Measurements from ENCODE around the gene ADGRL3.
"Not testable (repeated sequence)": the region's sequence is repeated elsewhere in the genome, so short reads cannot be mapped to it uniquely, and the experiment has no call there.

ADGRL3 gene

DNA sequence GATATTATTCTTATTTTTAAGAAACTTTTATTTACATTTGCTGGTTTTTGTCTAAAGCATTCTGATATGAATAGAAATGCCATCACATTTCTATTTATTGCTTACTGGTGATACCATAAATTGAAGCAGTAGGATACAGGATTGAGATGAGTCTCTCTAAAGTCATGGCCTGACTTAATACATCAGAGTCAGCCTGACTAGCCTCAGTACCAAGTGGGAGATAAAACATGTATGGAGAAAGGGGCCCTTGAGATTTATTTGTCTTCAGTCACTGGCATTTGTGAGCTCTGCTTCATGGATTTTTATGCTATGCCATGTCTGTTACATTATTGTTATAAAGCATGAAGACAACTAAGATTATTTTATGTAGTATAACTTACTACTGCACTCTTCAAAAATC lies 465.5 kb downstream of the ADGRL3 start:
- DNase-seq = no peak

DNA sequence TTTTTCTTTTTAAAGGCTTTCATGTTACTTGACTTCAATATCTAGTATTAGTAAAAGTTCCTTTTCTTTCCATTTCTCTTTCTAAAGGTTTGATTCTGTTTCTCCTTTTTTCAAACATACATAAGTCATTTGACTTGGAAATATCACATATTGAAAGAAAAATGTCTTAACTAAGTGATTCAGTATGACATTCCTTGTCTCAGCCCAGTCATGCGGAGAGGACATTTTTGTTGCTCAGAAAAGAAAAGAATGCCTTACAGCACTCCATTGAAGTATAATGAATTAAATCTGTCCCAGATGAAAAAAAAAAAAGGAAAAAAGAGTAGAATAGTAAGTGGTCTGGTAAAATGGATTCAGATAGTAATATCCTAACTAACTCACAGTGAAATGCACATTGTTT lies 466.1 kb downstream of the ADGRL3 start:
- DNase-seq = no peak

DNA sequence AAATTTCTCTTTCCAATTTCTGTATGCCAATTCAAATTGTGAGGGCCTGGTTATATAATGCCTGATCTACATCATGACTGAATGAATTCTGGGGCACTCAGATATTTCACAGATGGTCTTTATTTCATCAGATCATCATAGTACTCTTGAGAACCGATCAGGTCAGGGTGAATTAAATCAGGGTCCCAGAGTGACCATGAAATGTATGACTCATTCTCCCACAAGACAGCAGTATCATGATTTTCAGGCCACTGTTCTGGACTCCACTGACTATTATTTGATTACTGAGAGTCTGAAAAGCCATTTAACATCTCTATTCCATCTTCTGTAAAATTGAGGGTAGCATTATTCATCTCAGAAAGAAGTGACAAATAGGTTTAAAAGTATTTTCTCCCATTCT lies 471.5 kb downstream of the ADGRL3 start:
- DNase-seq = no peak

DNA sequence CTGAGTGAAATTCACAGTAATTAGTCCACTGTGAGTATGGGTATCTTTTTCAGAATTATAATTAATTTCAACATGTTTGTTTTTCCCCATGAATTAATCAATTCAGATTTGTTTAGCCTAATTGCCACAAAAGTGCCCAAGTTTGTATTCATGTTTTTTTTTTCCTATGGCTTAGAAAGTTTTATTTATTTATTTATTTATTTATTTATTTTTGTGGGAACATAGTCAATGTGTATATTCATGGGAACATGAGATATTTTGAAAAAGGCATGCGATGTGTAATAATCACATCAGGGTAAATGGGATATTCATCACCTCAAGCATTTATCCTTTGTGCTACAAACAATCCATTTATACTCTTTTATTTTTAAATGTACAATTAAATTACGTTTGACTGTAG lies 475.3 kb downstream of the ADGRL3 start:
- DNase-seq = no peak

DNA sequence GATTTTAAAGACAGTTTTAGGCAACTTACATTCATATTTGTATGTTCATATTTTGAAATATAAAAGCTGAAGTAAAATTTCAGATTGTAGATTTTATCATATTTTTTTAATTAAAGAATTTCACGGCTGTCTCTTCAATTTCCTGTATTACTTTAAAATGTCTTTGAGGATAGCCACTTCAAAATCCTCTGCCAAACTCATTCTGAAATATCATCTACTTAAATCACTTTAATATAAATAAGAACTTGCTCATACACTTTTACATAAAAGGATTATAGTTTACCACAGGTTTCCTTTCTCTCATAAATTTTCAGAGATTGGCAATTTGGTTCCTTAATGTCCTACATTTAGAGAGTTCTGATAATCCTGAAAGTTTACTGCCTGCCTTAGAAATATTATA lies 478.2 kb downstream of the ADGRL3 start:
- no peak for DNase-seq

DNA sequence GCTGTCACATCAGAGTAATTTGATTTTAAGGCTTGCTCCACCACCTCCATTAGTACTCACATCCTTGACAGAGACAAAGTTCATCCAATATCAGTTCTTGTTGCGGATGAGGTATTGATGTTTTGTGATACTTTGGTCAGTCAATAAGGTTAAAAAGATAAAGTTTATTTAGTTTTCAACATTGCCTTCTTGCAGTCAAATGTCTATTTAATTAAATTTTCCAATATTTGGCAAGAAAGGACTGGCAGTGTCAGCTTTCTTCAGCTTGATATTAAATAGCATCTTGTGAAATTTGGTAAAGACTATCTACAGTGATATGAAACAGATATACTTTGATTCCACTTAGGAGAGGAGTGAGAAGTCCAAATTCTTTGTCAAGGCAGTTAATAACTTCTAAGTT lies 493.4 kb downstream of the ADGRL3 start:
- DNase-seq = no peak

DNA sequence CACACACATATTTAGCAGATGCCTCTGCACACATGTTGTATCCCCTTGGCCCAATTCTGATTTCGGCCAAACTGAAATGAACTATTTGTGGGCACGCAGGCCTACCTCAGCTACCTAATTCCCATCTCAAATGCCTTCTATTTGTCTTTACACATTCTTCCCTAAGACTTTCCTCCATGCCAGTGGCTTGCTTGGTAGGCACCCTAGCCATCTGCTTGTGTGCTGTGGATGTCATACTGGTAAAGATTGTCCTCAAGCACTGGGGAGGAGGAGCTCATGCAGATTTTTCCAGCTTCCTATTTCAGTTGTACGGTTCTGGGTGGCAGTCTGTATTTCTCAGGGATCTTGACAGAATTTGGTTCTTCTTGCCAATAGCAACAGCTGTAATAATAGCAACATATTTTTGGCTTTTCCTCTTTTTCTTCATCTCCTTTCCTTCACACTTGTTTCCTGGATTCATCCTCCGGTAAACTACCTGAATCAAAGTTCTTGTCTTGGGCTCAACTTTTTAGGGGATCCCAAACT lies 514.3 kb downstream of the ADGRL3 start:
- no peak for DNase-seq

DNA sequence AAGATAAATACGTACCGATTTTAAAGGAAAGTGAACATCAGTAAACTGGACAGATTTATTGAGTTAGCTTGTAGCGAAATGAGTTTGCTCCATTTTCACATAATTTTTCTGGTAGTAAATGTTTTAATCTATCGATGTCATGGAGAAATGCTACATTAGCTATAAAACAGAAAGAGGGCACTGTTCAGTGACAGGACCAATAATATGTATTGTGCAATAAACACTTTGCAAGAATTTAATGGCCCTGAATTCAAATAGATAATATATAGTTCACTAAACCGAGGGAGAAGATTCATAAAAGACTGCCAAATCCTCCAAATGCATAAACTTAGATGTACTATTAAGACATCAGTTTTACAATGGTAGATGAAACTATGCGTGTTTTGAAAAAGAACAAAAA lies 516.3 kb downstream of the ADGRL3 start:
- DNase-seq = no peak

DNA sequence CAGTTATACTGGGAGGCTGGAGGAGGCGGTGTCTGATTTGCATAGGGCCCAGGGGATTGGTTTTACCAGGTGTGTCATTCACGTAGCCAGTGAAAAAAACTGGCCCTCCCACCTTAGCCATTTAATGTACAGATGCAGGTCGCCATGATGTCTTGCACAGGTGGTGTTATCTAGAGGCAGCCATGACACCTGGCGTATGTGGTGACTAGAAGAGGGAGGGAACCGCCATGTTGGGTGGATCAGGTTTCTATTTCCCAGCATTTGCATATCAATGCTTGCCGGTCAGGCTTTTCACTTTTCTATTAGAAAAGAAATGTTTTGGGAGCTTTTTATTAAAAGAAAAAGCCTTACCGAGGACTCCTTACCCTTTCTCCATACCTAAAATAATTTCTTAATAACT lies 523.4 kb downstream of the ADGRL3 start:
- DNase-seq = no peak

DNA sequence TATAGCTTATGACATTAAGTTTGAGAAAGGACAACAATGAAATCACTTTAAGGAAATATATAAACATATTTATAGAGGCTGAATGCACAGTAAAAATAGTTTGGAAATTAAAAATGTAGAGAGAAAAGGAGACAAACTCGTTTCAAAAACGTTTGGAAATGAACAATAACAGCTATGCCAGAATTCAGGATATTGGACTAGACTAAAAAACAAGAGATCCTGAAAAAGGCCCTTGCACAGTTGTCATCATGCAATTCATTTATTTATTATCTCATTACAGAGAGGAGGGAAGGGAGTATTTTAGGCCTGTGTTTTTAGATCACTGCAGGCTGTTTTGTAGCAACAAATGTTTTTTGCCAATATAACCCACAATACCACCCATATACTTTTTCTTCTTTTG lies 527.2 kb downstream of the ADGRL3 start:
- no peak for DNase-seq

DNA sequence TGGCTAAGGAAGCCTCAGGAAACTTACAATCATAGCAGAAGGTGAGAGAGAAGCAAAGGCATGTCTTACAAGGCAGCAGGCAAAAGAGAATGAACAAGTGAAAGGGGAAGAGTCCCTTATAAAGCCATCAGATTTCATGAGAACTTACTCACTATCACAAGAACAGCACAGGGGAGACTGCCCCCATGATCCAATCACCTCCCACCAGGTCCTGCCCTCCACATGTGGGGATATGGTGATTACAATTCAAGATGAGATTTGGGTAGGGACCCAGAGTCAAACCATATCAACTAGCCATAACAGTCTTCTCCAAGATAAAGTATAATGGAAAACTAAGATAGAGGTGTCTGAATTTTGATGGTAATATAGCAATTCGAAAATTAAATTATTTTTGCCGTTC lies 534.3 kb downstream of the ADGRL3 start:
- no peak for DNase-seq

DNA sequence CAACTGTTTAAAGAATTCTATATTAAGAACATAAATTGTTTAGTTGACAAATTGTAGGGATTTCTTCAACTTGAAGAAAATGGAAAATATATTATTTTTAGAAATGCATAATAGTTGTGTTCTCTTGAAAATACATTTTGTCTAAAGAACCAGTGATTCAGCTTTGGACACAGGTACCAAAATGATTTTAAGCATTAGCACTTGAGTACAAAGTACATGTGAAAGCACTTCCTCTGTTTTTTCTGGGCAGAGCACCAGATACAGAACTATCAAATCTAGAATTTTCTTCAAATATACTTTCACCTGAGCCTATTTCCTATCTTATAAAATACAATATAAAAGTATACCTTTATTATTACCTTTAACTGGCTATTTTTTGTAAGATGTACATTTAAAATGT lies 539.8 kb downstream of the ADGRL3 start:
- DNase-seq = no peak

DNA sequence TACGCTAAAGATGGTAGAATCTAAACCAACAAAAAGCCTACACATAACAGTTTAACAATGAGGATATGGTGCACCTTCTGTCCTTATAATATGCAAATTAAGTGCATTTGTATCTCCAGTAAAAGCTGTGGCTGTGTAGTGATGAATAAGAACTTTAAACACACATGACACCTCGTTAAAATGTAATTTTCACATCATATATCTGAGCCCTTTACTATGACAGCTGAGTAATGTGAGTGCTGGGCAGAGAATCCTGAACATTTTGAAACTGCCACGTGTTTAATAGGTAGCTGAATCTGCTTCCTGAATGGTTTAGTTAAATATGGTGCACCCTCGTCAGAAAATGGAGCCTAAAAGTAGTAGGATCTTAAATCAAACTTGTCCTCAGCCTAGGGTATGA lies 540.8 kb downstream of the ADGRL3 start:
- DNase-seq = no peak

DNA sequence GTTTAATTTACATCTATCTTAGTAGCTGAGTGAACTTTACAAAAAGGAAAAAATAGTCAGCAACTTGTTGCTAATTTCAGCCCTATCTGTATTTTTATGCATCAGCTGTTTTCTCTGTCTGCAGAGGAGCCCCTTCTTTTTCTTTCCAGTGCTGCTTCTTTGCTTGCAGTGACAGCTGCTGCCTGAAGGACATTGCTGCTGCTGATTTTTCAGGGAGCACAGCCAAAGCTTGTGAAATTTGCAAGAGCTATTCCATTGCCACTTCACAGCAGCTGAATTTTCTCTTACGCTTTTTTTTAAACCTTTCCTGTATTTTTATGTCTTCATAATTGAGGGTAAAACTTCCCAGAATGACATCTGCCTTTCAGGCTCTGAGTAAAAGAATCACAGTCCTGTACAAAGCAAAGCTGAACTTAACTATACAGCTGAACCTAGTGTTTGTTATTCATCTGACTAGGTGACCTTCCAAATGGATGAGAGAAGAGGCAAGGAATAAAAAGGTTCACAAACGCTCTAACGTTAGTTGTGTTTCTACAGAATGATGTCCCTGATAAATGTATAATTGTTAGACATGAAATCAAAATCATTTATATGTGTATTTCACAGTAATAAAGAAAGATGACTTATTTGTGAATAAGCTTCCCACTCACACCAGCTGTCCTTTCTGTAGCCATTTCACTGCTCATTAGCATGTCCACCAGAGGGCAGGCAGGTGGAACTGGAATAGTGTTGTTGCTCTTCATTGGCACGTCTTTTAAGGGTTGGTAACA lies 541.4 kb downstream of the ADGRL3 start:
- no peak for DNase-seq

DNA sequence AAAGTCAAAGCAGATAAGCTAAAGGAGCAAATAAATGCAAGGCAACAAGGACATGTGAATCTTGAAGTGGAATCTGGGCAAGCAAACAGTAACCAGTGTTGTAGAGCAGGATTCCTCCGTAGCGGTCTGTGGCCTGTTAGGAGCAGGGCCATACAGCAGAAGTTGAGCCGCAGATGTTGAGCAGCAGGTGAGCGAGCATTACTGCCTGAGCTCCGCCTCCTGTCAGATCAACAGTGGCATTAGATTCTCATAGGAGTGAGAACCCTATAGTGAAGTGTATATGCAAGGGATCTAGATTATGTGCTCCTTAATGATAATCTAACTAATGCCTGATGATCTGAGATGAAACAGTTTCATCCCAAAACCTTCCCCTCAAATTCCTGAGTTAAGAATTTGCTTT lies 550.7 kb downstream of the ADGRL3 start:
- no peak for DNase-seq

DNA sequence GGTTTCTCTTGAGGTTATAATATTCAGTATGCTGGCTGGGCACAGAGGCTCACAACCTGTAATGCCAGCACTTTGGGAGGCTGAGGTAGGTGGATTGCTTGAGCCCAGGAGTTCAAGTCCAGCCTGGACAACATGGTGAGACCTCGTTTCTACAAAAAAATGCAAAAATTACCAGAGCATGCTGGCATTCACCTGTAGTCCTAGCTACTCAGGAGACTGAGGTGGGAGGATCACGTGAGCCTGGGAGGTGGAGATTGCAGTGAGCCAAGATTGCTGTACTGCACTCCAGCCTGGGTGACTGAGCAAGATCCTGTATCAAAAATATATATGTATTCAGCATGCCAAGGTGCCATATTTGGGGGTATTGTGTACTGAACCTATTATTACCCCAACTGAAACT lies 552.5 kb downstream of the ADGRL3 start:
- no peak for DNase-seq

DNA sequence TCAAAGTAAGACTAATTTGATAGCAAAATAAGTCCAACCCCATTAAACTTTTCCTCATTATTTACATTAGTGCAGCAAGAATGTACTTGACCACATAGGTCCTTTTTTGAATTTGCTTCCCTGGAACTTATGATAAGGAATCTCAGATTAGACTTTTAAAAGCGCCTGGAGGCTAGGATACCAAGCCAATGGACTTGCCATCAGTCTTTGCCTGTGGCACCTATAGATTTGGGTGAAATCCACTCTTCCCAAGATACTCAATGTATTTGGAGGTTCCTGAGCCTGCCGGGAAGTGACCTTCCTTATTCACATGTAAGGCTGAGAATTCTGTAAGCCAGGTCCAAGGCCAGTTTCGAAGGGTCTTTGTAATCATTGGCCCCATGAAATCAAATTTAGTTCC lies 553.6 kb downstream of the ADGRL3 start:
- DNase-seq = no peak

DNA sequence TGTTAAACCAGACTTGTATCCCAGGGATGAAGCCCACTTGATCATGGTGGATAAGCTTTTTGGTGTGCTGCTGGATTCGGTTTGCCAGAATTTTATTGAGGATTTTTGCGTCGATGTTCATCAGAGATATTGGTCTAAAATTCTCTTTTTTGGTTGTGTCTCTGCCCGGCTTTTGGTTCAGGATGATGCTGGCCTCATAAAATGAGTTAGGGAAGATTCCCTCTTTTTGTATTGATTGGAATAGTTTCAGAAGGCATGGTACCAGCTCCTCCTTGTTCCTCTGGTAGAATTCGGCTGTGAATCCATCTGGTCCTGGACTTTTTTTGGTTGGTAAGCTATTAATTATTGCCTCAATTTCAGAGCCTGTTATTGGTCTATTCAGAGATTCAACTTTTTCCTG lies 556.8 kb downstream of the ADGRL3 start:
- DNase-seq = not testable (repeated sequence)

DNA sequence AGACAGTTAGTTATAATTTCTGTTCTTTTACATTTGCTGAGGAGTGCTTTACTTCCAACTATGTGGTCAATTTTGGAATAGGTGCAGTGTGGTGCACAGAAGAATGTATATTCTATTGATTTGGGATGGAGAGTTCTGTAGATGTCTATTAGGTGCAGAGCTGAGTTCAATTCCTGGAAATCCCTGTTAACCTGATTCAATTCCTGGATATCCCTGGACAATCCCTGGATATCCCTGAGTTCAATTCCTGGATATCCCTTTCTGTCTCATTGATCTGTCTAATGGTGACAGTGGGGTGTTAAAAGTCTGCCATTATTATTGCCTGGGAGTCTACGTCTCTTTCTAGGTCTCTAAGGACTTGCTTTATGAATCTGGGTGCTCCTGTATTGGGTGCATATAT lies 557.9 kb downstream of the ADGRL3 start:
- not testable (repeated sequence) for DNase-seq

DNA sequence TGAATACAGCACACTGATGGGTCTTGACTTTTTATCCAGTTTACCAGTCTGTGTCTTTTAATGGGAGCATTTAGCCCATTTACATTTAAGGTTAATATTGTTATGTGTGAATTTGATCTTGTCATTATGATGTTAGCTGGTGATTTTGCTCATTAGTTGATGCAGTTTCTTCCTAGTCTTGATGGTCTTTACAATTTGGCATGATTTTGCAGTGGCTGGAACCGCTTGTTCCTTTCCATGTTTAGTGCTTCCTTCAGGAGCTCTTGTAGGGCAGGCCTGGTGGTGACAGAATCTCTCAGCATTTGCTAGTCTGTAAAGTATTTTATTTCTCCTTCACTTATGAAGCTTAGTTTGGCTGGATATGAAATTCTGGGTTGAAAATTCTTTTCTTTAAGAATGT lies 558.5 kb downstream of the ADGRL3 start:
- not testable (repeated sequence) for DNase-seq

DNA sequence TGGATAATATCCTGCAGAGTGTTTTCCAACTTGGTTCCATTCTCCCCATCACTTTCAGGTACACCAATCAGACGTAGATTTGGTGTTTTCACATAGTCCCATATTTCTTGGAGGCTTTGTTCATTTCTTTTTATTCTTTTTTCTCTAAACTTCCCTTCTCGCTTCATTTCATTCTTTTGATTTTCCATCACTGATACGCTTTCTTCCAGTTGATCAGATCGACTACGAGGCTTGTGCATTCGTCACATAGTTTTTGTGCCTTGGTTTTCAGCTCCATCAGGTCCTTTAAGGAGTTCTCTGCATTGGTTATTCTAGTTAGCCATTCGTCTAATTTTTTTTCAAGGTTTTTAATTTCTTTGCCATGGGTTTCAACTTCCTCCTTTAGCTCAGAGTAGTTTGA lies 559.1 kb downstream of the ADGRL3 start:
- not testable (repeated sequence) for DNase-seq

DNA sequence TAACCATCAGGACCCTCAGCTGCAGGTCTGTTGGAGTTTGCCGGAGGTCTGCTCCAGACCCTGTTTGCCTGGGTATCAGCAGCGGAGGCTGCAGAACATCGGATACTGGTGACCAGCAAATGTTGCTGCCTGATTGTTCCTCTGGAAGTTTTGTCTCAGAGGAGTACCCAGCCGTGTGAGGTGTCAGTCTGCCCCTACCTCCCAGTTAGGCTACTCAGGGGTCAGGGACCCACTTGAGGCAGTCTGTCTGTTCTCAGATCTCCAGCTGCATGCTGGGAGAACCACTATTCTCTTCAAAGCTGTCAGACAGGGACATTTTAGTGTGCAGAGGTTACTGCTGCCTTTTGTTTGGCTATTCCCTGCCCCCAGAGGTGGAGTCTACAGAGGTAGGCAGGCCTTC lies 559.8 kb downstream of the ADGRL3 start:
- DNase-seq = not testable (repeated sequence)

DNA sequence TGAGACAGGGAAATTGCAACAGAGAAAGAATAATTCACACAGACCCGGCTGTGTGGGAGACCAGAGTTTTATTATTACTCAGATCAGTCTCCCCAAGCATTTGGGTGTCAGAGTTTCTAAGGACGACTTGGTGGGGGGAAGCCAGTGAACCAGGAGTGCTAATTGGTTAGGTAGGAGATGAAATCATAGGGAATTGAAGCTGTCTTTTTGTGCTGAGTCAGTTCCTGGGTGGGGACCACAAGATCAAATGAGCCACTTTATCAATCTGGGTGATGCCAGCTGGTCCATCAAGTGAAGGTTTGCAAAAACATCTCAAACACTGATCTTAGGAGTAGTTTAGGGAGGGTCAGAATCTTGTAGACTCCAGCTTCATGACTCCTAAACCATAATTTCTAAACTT lies 560.7 kb downstream of the ADGRL3 start:
- DNase-seq = no peak

DNA sequence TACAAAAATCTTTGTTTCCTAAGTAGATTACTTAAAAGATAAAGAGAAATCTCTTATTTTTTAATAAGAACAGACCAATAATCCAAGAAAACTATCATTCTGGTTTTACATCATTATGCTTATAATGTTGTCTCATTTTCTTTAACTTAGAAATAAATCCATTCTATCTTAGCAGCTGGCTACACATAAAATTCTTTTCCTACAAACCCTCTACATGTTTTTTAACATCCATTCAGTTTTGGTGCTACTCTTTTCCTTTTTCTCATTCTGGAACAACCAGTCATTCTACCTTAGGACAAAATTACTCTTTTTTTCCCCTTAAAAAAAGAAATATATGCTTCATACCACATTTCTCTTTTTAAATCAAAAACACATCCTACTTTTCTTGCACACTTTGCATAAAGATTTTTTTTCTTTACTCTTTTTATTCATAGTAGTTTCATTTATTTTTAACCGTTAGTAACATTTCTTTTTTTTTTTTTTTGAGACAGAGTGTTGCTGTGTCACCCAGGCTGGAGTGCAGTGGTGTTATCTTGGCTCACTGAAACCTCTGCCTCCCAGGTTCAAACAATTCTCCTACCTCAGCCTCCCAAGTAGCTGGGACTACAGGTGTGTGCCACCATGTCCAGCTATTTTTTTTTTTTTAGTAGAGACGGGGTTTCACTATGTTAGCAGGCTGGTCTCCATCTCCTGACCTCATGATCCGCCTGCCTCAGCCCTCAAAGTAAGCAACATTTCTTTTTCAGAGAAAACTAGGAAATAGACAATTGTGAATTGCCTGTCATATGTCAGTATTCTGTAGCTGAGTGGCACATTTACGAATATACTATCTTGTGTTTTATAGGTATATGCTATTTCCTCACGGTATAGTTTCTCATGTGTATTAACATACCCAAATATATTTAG lies 562.8 kb downstream of the ADGRL3 start:
- DNase-seq = no peak
